NCI-H146 (cell line): ENCODE results near the gene THAP4.
A peak's percentile ranks its signal among the peaks of the same experiment; 100 is the strongest.
"Not testable (repeated sequence)": the region's sequence is repeated elsewhere in the genome, so short reads cannot be mapped to it uniquely, and the experiment has no call there.

Source experiments
- DNase-seq: peaks from one replicate; lab custom pipeline; 2025; lab: John Stamatoyannopoulos, UW

The THAP4 gene

DNA sequence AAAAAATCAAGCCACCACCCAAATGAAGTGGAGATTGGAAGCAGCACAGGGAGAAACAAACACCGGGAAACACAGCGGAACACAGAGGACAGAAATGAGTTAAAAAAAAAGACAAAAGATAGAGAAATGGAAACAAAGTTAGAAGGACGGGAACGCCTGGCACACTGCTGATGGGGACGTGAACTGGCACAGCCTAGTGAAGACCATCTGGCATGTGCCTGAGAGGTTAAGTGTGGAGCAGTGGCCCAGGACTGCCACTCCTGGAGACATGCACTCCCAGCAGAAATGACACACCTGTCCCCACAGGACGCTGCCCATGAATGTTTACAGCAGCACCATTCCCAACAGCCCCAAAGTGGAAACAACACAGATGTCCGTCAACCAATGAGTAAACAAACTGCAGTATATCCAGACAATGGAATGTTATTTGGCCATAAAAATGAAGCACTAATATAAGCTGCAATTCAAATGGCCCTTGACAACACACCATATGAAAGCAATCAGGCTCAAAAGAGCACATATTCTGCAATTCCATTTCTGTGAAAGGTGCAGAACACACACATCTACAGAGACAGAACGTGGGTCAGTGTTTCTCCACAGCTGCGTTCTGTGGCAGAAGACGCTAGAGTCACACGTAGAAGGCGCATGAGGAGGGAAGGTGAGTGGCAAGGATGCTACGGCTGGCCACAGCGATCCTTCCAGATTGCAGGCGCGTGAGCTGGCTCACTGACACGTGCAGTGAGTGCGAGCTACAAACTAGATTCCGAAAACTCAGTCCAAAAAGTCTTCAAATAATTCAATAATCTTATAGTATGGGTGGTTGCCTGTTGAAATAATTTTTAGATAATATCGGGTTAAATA, 24.6 kb downstream of the THAP4 start:
- DNase-seq, result no peak

DNA sequence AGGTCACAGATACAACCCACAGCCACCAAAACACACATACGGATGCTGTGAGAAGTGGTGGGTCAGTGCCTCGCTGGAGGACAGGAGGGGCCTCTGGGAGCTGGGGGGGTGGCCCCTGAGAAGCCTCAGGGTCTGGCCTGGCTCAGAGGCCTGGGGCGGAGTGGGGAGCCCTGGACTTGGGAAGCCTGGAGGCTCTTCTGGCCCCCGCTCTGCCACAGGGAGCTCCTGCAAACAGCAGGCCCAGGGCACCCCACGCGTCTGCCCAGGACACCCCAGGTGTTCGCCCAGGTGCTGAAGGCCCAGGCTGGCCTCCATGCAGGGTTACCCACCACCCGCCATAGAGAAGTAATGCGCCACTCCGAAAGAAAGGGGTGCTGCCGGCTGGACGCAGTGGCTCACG, 25.9 kb downstream of the THAP4 start:
- no peak for DNase-seq

DNA sequence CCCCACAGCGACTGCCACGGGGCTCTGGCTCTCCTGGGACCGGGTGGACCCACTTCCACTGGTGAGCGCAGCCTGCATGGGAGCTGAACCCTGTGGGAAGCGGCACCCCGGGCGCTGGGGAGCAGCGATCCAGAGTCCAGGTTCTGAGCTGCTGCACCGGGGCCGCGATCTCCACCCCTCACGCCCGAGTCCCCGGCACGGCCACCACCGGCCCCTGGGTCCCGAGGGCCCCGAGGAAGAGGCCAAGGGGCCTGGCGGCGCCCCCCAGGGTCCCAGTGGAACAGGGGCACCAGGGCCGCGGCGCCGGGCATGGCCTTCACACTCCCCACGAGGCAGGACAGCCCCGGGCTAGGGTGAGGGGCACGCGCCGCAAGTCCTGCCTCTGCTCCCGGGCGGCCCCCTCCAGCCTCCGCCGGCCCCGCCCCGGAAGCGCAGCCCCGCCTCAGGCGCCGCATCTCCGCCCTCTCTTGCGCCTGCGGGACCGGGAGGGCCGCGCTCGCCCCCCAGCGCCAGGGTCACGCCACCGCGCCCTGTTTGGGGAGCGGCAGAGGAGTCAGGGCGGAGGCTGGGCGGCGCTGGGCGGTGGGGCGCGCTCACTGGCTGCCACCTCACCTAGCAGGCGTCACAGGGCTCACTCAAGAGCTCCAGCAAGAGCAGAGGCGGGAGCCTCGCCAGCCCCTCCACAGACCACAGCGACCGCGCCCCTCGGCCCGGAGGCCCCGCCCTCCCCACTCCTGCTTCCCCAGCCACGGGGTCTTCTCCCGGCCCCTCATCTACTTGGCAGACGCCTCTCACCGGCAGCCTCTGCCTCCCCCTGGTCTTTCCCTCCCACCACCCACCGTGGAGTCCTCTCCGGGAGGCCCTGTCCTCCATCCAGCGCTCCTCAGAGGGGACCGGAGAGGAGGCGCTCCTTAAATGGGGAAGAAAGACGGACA, 26.8 kb downstream of the THAP4 start:
- DNase-seq, result peak; percentile 80

- no peak for DNase-seq
Measured at GRCh38 chr2:241608881-241609280, 28.1 kb downstream of the THAP4 start.

GRCh38 chr2:241607162-241607885, 29.6 kb downstream of the THAP4 start:
- no peak for DNase-seq

- no peak for DNase-seq
Measured at GRCh38 chr2:241606186-241606585, 30.8 kb downstream of the THAP4 start.

GRCh38 chr2:241603686-241604085, 33.3 kb downstream of the THAP4 start:
- no peak for DNase-seq

DNA sequence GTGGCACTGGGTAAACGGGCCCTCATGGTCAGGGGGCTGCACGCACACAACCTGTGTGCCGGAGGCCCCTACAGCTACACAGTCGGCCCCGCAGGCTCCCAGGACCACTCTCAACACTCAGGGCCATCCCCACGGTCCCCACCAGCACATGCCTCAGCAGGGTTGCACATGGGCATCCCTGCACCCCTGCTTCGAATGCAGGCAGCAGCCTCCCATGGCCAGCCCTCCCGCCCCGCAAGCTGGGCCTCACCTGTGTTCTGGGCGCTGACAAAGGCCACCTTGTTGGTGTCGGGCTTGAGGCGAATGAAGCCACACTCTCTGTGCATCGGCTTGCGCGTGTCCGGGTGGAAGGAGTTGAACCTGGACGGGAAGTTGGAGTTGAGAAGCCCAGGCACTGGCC, 34.2 kb downstream of the THAP4 start:
- no peak for DNase-seq

DNA sequence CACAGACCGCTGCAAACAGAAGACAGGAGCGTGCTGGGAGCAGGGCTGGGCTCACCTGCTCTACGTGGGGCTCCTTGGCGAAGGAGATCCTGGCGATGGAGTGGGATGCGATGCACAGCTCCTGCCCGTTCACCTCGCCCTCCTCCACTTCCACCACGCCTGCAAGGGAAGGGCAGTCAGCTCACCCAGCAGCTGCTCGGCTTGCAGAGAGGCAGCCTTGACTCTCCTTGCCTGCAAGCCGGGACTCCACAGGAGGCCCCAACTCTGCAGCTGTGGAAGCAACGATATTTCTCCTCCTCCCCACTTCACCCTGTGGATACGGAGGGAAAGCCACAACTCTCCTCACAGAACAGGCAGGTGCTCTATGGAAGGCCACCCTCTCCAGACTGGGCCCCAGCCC, 35.1 kb downstream of the THAP4 start:
- no peak for DNase-seq

DNA sequence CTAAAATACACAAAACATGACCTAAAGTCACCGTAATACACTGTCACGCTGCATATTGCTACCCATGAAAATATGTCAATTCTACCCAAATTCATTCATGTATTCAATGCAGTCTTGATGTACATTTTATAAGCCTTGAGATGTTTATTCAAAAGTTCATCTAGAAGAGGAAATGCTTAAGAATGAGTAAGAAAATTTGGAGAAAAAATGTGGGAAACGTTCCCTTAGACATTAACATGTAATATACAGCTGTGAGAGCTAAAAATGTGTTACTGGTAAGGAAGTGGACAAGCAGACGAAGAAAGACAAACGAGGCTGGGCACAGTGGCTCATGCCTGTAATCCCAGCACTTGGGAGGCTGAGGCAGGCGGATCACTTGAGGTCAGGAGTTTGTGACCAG, 37.3 kb downstream of the THAP4 start:
- no peak for DNase-seq

GRCh38 chr2:241598487-241598886, 38.5 kb downstream of the THAP4 start:
- DNase-seq, result peak; percentile 52

DNA sequence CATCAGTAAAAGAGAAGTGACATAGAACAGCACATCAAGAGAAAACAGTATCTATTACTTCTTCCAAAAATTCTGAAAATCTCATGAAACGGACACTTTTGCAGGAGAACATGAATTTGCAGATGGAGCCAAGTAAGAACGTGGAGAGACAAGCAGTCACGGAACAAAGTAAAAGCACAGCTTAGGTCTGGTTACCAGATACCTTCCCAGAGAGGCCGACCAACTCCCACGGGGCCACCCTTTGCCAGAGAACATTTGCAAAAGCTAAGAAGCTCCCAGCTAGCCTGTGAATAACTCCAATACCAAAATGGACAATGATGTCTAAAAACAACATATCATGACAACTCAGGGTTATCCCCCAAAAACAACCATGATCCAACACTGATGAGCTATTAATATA, 38.9 kb downstream of the THAP4 start:
- DNase-seq, result no peak

GRCh38 chr2:241597561-241597960, 39.4 kb downstream of the THAP4 start:
- DNase-seq, result no peak

- DNase-seq, result no peak
Measured at GRCh38 chr2:241595600-241596140, 41.3 kb downstream of the THAP4 start.

DNA sequence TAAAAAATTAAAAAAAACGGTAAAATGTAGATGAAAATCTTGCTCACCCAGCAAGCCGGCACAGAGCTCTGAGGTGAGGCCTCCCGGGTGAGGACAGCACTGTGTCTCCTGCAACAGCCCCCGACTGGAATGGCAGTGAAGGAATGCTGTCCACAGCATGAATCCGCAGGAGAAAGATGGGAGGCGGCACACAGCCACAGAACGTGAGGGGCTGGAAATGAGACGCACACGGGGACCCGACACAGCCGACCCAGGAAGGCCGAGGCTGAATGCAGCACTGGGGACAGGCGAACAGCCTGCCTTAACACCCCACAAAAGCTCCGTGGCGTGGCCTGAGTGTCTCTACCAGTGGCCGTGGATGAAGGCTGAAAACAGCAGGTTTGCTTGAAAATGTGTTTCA, 43.7 kb downstream of the THAP4 start:
- DNase-seq, result no peak

DNA sequence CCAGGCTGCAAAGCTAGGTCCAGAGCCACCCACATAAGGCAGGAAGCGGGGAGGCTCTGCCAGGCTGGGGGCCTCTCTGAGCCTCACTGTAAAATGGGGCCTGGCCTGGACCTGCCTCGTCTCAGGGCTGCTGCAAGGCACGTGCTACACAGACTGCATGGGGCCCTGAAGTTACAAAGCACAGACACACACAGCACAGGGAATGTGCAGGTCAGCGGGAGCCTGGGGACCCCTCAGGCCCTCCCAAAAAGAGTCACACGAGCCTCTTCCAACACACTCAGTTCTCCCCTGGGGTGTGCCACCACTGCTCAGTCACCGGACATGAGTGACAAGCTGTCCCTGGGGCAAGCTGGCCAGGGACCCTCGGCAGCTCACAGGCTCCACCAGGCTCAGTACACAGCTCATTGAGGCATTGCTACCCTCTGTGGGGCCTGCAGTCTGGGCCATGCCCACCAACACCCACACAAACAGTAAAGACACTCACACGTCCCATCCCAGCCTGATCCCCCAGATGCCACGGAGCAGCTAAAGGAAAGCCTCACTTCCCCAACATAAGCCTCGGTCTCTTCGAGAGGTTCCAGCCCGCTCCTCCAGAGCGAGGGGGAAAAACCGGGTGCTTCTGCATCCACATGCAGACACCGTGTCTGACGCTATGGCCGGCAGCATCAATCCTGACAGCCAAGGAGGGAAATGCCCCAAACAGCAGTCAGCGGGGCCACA, 44.7 kb downstream of the THAP4 start:
- no peak for DNase-seq

- DNase-seq, result not testable (repeated sequence)
Measured at GRCh38 chr2:241590496-241591455, 46.2 kb downstream of the THAP4 start.

GRCh38 chr2:241589863-241590262, 47.1 kb downstream of the THAP4 start:
- not testable (repeated sequence) for DNase-seq

GRCh38 chr2:241586564-241587264, 50.2 kb downstream of the THAP4 start:
- no peak for DNase-seq

GRCh38 chr2:241584436-241584835, 52.5 kb downstream of the THAP4 start:
- DNase-seq, result no peak
